ENCODE data around the gene APOD.

APOD gene

DNA sequence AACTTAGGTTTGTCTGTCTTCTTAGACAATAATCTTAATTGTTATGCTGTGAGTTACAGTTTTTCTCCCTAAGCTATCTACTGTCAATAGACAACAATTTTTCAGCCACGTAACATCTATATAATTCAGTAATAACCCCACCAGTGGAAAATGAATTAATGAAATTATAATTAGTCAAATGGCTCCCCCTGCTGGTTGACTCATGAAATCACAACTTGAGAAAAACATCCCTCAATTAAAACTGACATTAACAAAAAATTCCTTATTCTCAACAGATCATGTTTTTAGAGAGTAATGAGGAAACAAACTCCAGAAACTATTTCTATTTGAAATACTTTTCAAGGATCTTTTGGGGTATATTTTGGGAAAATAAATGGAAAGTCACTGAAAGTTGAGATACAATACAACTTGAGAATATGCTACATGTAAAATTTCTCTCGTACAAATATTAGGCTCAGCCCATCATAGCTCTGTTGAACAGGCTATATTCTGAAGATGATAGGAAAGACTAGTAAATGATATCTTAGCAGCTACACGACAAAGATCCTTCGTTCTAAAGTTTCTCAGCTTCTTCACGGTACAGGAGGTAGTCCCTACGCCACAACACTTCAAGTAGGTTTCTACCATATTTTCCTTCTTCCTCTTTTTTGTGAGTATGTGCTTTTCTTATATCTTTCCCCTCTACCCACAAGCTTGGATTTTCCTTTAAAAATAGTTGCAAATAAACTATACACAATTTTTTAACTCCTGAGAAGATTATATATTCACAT is 61.3 kb downstream of the APOD start:
- DNase-seq = peak; percentile 66
